ENCODE measurements around the gene ASCC1.

DNA sequence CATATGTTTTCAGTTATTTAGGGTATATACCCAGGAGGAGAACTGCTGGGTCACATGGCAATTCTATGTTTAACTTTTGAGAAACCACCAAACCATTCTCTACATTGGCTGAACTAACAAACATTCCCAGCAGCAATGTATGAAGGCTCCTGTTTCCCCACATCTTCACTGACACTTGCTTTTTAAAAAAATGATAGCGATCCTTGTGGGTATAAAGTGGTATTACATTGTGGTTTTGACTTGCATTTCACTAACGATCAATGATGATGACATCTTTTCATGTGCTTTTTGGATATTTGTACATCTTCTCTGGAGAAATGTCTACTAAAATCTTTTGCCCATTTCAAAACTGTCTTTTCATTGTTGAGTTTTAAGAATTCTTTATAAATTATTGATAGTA, 51.5 kb downstream of the ASCC1 start:
- no peak for TF ChIP-seq EZH2 (IDR thresholded peaks at IDR 0.05; ENCODE audit: low read length, missing control alignments)
- TF ChIP-seq, protein P1, sequence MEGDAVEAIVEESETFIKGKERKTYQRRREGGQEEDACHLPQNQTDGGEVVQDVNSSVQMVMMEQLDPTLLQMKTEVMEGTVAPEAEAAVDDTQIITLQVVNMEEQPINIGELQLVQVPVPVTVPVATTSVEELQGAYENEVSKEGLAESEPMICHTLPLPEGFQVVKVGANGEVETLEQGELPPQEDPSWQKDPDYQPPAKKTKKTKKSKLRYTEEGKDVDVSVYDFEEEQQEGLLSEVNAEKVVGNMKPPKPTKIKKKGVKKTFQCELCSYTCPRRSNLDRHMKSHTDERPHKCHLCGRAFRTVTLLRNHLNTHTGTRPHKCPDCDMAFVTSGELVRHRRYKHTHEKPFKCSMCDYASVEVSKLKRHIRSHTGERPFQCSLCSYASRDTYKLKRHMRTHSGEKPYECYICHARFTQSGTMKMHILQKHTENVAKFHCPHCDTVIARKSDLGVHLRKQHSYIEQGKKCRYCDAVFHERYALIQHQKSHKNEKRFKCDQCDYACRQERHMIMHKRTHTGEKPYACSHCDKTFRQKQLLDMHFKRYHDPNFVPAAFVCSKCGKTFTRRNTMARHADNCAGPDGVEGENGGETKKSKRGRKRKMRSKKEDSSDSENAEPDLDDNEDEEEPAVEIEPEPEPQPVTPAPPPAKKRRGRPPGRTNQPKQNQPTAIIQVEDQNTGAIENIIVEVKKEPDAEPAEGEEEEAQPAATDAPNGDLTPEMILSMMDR (conservative IDR thresholded peaks at IDR 0.05 in 1 of 2, IDR thresholded peaks at IDR 0.05 in 1 of 2; ENCODE audit: low read depth in 1 of 2, low read length in 2 of 2), result no peak
